Smooth muscle cell (in vitro differentiated cells): Measurements from ENCODE around the gene PDIA5. TPM values are rescaled to one million over a fixed set of nuclear protein-coding genes. Genes with fewer than 3 reads are reported as not detected.
A peak's percentile ranks its signal among the peaks of the same experiment; 100 is the strongest.

Experiments used
- DNase-seq: peaks from one replicate; lab custom pipeline; 2025; ENCODE audit not compliant: unreplicated experiment; lab: John Stamatoyannopoulos, UW
- H2AFZ ChIP-seq: fragments of 200-600 bp; sonication (generic); 2 replicates; pipeline ENCODE4 v1.6.0; 2016; ENCODE audit warnings: antibody characterized with exemption, low read depth, mild to moderate bottlenecking
- H3F3A ChIP-seq: fragments of 200-600 bp; sonication (generic); 2 replicates; pipeline ENCODE4 v1.6.0; 2017; ENCODE audit warnings: antibody characterized with exemption, low read depth
- H3K27ac ChIP-seq: fragments of 200-600 bp; sonication (generic); 2 replicates; pipeline ENCODE4 v1.5.1; 2016; ENCODE audit warnings: low read depth, mild to moderate bottlenecking
- H3K27me3 ChIP-seq: fragments of 200-600 bp; sonication (generic); 2 replicates; pipeline ENCODE4 v1.6.1; 2016; ENCODE audit warnings: low read depth, mild to moderate bottlenecking
- H3K36me3 ChIP-seq: fragments of 200-600 bp; sonication (generic); 2 replicates; pipeline ENCODE4 v1.5.1; 2016; ENCODE audit warnings: low read depth
- H3K4me1 ChIP-seq: fragments of 200-600 bp; sonication (generic); 2 replicates; pipeline ENCODE4 v1.5.1; 2016; ENCODE audit warnings: low read depth
- H3K4me2 ChIP-seq: fragments of 200-600 bp; sonication (generic); 2 replicates; pipeline ENCODE4 v1.6.0; 2016; ENCODE audit warnings: mild to moderate bottlenecking
- H3K4me3 ChIP-seq: fragments of 200-600 bp; sonication (generic); 2 replicates; pipeline ENCODE4 v1.5.1; 2016; ENCODE audit warnings: mild to moderate bottlenecking
- H3K79me2 ChIP-seq: fragments of 200-600 bp; sonication (generic); 2 replicates; pipeline ENCODE4 v1.6.0; 2016; ENCODE audit warnings: low read depth, mild to moderate bottlenecking
- H3K9ac ChIP-seq: fragments of 200-600 bp; sonication (generic); 2 replicates; pipeline ENCODE4 v1.6.0; 2016; ENCODE audit warnings: low read depth
- H3K9me3 ChIP-seq: fragments of 200-600 bp; sonication (generic); replicated peaks from 2 replicates; pipeline ENCODE4 v1.5.1; 2016; ENCODE audit warnings: low read depth
- H4K20me1 ChIP-seq: fragments of 200-600 bp; sonication (generic); 2 replicates; pipeline ENCODE4 v1.6.0; 2016; ENCODE audit warnings: low read depth
- CTCF ChIP-seq: fragments of 200-600 bp; sonication (generic); IDR thresholded peaks from 2 replicates; pipeline ENCODE4 v1.5.1; 2017; ENCODE audit warnings: borderline replicate concordance, mild to moderate bottlenecking, antibody characterized with exemption; ENCODE audit not compliant: insufficient read depth, poor library complexity, severe bottlenecking
- WGBS: methylation state at CpG from one replicate; pipeline ENCODE4 v1.1.7; 2016; ENCODE audit warnings: low lambda C conversion rate; 5-methylcytosine and 5-hydroxymethylcytosine counted together
- polyA plus RNA-seq: library from polyadenylated mRNA; unstranded; fragments of >200 nt; fragmentation: Nextera tagmentation; extraction: Ambion mirVana; gene quantifications from 2 replicates; pipeline ENCODE4 v1.2.1, GENCODE V29; 2016
- total RNA-seq: library from RNA; depleted of rRNA; stranded (reverse); fragments of >200 nt; gene quantifications from 2 replicates; pipeline ENCODE4 v1.2.3, GENCODE V29; 2014

The PDIA5 gene
- total and polyA plus RNA-seq, 2 experiments from 2014 or later, result 65.4 to 102 TPM

DNA sequence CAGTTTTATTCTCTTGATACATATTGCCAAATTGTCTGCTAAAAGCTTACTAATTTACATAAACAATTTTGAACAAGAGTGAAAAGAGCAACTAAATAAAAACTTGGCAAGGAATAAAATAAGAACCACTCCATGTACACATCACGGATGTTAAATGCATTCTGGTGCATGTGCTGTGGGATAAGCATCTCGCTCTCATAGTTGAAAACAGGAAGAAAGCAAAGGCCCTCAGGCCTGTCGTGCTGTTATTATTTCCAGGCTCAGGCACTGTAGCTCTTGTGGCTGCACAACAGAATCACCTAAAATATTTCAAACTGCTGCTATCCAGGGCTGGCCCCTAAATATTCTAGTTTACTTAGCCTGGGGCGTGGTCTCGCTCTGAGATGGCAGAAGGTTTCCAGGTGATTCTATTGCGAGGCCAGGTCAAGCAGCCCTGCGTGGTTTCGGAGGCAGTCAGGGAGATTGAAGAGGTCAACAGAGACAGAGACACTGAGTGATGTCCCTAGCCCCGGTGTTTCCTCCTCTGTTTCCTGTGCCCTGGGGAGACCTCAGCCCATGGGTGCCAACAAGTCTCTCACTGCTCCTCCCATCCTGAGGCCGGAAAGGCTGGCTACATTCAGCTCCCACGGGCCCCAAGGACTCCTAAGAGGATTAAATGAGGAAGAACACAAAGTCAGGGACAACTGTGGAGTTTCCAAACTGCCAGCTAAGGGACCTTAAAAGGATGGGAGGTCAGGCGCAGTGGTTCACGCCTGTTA is 18.2 kb upstream of the PDIA5 start:
- H3F3A ChIP-seq, result no peaks in the 10 kb centered on the region
- DNase-seq, result no peak
- H3K36me3 ChIP-seq, result no peaks in the 10 kb centered on the region
- no peak overlapping the region for H3K4me2 ChIP-seq
- no peak overlapping the region for H3K4me3 ChIP-seq
- no peak overlapping the region for H2AFZ ChIP-seq
- H3K9ac ChIP-seq, result no peak overlapping the region
- H3K9me3 ChIP-seq, result no peaks in the 10 kb centered on the region
- no peaks in the 10 kb centered on the region for H3K79me2 ChIP-seq
- no peaks in the 10 kb centered on the region for H4K20me1 ChIP-seq
- WGBS, result 73% methylated on average over 13 of the region's 13 CpGs
- H3K27me3 ChIP-seq, result no peaks in the 10 kb centered on the region
- no peaks in the 10 kb centered on the region for H3K4me1 ChIP-seq
- H3K27ac ChIP-seq, result no peak overlapping the region
- TF ChIP-seq CTCF, result no peak

DNA sequence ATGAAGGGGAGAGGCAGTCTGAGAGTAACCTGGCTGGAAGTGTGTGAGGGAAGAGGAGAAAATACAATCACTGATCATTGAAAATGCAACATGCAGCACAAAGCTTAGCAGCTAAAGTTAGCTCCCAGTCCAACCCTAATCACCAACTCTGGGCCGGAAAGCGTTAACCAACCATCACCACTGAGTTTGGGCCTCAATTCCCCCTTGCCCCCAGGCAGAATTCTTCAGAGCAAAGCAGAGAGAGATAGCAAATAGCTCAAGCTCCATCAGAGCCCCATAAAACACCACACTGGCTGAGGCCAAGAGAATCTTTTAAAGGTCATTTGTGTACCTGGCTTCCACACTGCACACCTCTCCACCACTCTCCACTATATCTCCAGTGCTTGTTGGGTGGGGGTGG is 16.2 kb upstream of the PDIA5 start:
- WGBS, result 62% methylated on average over 2 of the region's 2 CpGs
- Histone ChIP-seq H3F3A (no peaks in the 10 kb centered on the region), H3K4me3 (no peak overlapping the region), H3K27me3 (no peaks in the 10 kb centered on the region), H2AFZ (no peak overlapping the region), H4K20me1 (no peaks in the 10 kb centered on the region), H3K9ac (no peak overlapping the region), H3K79me2 (no peaks in the 10 kb centered on the region), H3K9me3 (no peaks in the 10 kb centered on the region), H3K4me1 (no peaks in the 10 kb centered on the region), H3K27ac (no peak overlapping the region), H3K36me3 (no peaks in the 10 kb centered on the region), H3K4me2 (no peak overlapping the region)
- no peak for DNase-seq
- no peak for TF ChIP-seq CTCF

GRCh38 chr3:123053107-123053506 is 13.7 kb upstream of the PDIA5 start:
- WGBS, result 33% methylated on average over 2 of the region's 2 CpGs
- Histone ChIP-seq H3K27ac (no peak overlapping the region), H3K9ac (no peak overlapping the region), H3K27me3 (no peaks in the 10 kb centered on the region), H3K4me3 (no peak overlapping the region), H3F3A (no peaks in the 10 kb centered on the region), H3K9me3 (no peaks in the 10 kb centered on the region), H4K20me1 (no peaks in the 10 kb centered on the region), H3K36me3 (no peaks in the 10 kb centered on the region), H3K79me2 (no peaks in the 10 kb centered on the region), H2AFZ (peak overlapping the region; percentile 33), H3K4me2 (no peak overlapping the region), H3K4me1 (no peaks in the 10 kb centered on the region)
- no peak for TF ChIP-seq CTCF
- DNase-seq, result no peak
